SK-N-SH treated with all-trans-retinoic acid at 6 μM for 48 hours (cell line): ENCODE results near the gene MTMR3.

Experiments used
- TF ChIP-seq, protein P1 (sequence below): fragments of 250-450 bp; sonication (Bioruptor Pico); IDR thresholded peaks from 2 replicates; pipeline ENCODE4 v1.8.0; 2020; ENCODE audit warnings: mild to moderate bottlenecking, moderate library complexity, borderline replicate concordance
- TF ChIP-seq, protein P2 (sequence below): fragments of 250-450 bp; sonication (Bioruptor Pico); IDR thresholded peaks from 2 replicates; pipeline ENCODE4 v1.5.1; 2020; ENCODE audit warnings: low read depth, mild to moderate bottlenecking, moderate library complexity
- TF ChIP-seq, protein P3 (sequence below): fragments of 250-450 bp; sonication (Bioruptor Pico); IDR thresholded peaks from 2 replicates; pipeline ENCODE4 v1.8.0; 2021; ENCODE audit warnings: low read depth, mild to moderate bottlenecking, moderate library complexity, borderline replicate concordance

DNA sequence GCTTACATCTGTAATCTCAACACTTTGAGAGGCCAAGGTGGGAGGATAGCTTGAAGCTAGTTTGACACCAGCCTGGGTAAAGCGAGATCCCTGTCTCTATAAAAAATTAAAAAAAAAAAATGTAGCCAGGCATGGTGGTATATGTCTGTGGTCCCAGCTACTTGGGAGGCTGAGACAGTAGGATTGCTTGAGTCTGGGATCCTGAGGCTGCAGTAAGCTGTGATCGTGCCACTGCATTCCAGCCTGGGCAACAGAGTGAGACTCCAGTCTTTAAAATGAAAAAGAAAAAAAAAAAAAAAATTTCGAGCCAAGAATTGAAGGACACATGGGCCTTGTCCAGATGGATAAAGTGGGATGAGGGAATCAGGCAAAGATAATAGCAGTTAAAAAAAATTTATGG lies 62.5 kb downstream of the MTMR3 start:
- TF ChIP-seq, protein P1, sequence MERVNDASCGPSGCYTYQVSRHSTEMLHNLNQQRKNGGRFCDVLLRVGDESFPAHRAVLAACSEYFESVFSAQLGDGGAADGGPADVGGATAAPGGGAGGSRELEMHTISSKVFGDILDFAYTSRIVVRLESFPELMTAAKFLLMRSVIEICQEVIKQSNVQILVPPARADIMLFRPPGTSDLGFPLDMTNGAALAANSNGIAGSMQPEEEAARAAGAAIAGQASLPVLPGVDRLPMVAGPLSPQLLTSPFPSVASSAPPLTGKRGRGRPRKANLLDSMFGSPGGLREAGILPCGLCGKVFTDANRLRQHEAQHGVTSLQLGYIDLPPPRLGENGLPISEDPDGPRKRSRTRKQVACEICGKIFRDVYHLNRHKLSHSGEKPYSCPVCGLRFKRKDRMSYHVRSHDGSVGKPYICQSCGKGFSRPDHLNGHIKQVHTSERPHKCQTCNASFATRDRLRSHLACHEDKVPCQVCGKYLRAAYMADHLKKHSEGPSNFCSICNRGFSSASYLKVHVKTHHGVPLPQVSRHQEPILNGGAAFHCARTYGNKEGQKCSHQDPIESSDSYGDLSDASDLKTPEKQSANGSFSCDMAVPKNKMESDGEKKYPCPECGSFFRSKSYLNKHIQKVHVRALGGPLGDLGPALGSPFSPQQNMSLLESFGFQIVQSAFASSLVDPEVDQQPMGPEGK (CRISPR knock-in tag): no peak
- TF ChIP-seq, protein P2, sequence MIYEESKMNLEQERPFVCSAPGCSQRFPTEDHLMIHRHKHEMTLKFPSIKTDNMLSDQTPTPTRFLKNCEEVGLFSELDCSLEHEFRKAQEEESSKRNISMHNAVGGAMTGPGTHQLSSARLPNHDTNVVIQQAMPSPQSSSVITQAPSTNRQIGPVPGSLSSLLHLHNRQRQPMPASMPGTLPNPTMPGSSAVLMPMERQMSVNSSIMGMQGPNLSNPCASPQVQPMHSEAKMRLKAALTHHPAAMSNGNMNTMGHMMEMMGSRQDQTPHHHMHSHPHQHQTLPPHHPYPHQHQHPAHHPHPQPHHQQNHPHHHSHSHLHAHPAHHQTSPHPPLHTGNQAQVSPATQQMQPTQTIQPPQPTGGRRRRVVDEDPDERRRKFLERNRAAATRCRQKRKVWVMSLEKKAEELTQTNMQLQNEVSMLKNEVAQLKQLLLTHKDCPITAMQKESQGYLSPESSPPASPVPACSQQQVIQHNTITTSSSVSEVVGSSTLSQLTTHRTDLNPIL: no peak
- TF ChIP-seq, protein P3, sequence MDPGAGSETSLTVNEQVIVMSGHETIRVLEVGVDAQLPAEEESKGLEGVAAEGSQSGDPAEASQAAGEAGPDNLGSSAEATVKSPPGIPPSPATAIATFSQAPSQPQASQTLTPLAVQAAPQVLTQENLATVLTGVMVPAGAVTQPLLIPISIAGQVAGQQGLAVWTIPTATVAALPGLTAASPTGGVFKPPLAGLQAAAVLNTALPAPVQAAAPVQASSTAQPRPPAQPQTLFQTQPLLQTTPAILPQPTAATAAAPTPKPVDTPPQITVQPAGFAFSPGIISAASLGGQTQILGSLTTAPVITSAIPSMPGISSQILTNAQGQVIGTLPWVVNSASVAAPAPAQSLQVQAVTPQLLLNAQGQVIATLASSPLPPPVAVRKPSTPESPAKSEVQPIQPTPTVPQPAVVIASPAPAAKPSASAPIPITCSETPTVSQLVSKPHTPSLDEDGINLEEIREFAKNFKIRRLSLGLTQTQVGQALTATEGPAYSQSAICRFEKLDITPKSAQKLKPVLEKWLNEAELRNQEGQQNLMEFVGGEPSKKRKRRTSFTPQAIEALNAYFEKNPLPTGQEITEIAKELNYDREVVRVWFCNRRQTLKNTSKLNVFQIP: no peak
